ENCODE results near the gene ZNF410. TPM values are rescaled to one million over a fixed set of nuclear protein-coding genes. Genes with fewer than 3 reads are reported as not detected.
A peak's percentile ranks its signal among the peaks of the same experiment; 100 is the strongest.

The ZNF410 gene
- total and polyA plus RNA-seq, 10 donors, result 28.0 to 52.7 (median 46.0) TPM

GRCh38 chr14:73887318-73887616 is 608 bp downstream of the ZNF410 start:
- TF ChIP-seq CTCF (IDR thresholded peaks at IDR 0.05 in 8 of 11, conservative IDR thresholded peaks at IDR 0.05 in 3 of 11) (no peak), POLR2A (IDR thresholded peaks at IDR 0.05) (no peak), POLR2AphosphoS5 (IDR thresholded peaks at IDR 0.05) (no peak)
- 1 to 2% (median 1%) methylated on average over 7 of the region's 7 CpGs for WGBS, 5 donors
- intact Hi-C loops (cut with DNase I; ENCODE audit: low total_unique reads), result no loop called here
- peaks cover 0 to 16% (median 3%) of the 10 kb centered on the region in 6 donors for H3K36me3 ChIP-seq
- peak overlapping the region; percentile 88 to 97 (median 96) for H3K27ac ChIP-seq
- H3K9me3 ChIP-seq, result no peaks in the 10 kb centered on the region
- H3K4me1 ChIP-seq, result peaks cover 16 to 70% (median 48%) of the 10 kb centered on the region in 6 donors
- no peaks in the 10 kb centered on the region for H3K27me3 ChIP-seq (replicated peaks in 1 of 7)
- no peak for DNase-seq
- peak overlapping the region; percentile 62 to 92 (median 82) for H3K4me3 ChIP-seq

DNA sequence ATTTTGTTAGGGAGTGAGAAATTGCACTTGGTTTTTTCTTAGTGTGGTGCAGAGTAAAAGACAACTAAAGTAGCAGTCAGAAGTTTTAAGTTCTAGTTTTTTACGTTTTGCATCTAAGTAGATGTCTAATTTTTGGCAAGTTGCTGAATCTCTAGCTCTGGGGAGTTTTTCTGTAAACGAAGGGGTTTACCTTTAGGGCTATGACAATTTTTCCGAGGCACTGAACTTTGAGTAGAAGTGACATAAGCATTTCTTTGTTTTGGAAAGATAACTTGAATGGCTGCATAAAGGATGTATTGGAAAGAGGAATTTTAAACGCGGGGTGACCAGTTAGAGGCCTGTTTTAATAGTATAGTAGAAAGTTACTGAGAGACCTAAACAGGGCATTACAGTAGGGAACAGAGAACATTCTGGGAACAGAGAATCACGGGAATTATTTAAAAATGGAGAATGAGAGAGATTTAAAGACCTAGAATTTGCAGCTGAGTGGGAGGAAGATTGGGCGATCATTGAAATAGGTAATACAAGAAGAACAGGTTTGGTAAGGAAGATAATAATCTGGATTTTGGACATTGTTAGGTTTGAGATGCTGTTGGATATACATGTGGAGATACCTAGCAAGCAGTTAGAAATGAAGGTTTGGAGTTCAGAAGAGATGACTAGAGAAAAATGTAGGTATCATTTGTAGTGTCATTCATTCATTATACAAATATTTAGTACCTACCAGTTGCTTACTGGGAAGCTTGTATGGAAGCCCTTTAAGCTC is 1.2 kb downstream of the ZNF410 start:
- H3K9me3 ChIP-seq, result no peaks in the 10 kb centered on the region
- no peak for DNase-seq
- TF ChIP-seq POLR2A (IDR thresholded peaks at IDR 0.05) (no peak), POLR2AphosphoS5 (IDR thresholded peaks at IDR 0.05) (no peak), CTCF (IDR thresholded peaks at IDR 0.05 in 8 of 11, conservative IDR thresholded peaks at IDR 0.05 in 3 of 11) (no peak)
- H3K27ac ChIP-seq, result peak overlapping the region; percentile 88 to 97 (median 96)
- H3K4me3 ChIP-seq, result peak overlapping the region; percentile 62 to 92 (median 82)
- no peaks in the 10 kb centered on the region for H3K27me3 ChIP-seq (replicated peaks in 1 of 7)
- peaks cover 16 to 70% (median 48%) of the 10 kb centered on the region in 6 donors for H3K4me1 ChIP-seq
- WGBS, 5 donors, result 34 to 45% (median 35%) methylated on average over 7 of the region's 7 CpGs
- intact Hi-C loops (cut with DNase I; ENCODE audit: low total_unique reads), result no loop called here
- peaks cover 0 to 22% (median 5%) of the 10 kb centered on the region in 6 donors for H3K36me3 ChIP-seq

DNA sequence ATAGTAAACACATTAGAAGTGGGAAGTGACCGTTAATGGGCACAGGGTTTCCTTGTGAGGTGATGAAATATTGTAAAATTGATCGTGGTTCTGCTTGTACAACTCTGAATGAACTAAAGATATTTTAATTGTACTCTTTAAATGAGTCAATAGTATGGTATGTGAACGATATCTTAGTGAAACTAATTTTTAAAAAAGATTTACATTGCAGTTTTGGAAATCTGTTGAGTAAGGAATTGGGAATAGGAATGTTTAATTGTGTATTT is 1.7 kb downstream of the ZNF410 start:
- no peak for DNase-seq
- TF ChIP-seq POLR2A (IDR thresholded peaks at IDR 0.05) (no peak), CTCF (IDR thresholded peaks at IDR 0.05 in 8 of 11, conservative IDR thresholded peaks at IDR 0.05 in 3 of 11) (no peak), POLR2AphosphoS5 (IDR thresholded peaks at IDR 0.05) (no peak)
- Histone ChIP-seq H3K36me3 (peaks cover 0 to 27% (median 10%) of the 10 kb centered on the region in 6 donors), H3K9me3 (no peaks in the 10 kb centered on the region), H3K4me1 (peaks cover 16 to 70% (median 48%) of the 10 kb centered on the region in 6 donors), H3K4me3 (peak overlapping the region in 3 of 8 donors; percentile 70 to 87 (median 79)), H3K27ac (peak overlapping the region in 5 of 8 donors; percentile 95 to 97 (median 96)), H3K27me3 (replicated peaks in 1 of 7) (no peaks in the 10 kb centered on the region)
- intact Hi-C loops (cut with DNase I; ENCODE audit: low total_unique reads), result no loop called here
- WGBS, 5 donors, result 25 to 54% (median 27%) methylated on average over 3 of the region's 3 CpGs

DNA sequence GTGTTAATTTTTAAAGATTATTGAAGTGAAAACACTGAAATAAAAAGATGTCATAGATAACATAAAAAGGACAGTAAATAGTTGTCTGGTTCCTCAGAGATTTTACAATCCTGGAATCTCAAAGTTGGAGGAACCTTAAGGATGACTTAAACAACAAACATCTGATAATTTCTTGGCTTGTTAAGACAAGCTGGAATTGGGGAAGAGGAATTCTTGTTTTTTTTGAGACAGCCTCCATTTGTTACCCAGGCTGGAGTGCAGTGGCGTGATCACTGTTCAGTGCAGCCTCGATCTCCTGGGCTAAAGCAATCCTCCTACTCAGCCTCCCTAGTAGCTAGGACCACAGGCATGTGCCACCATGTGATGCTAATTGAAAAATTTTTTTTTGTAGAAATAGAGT is 2.3 kb downstream of the ZNF410 start:
- Histone ChIP-seq H3K36me3 (peaks cover 0 to 33% (median 14%) of the 10 kb centered on the region in 6 donors), H3K4me3 (no peak overlapping the region), H3K9me3 (no peaks in the 10 kb centered on the region), H3K4me1 (peaks cover 16 to 70% (median 48%) of the 10 kb centered on the region in 6 donors), H3K27ac (no peak overlapping the region), H3K27me3 (replicated peaks in 1 of 7) (no peaks in the 10 kb centered on the region)
- no peak for TF ChIP-seq POLR2AphosphoS5 (IDR thresholded peaks at IDR 0.05)
- TF ChIP-seq POLR2A (IDR thresholded peaks at IDR 0.05), result no peak
- TF ChIP-seq CTCF (IDR thresholded peaks at IDR 0.05 in 8 of 11, conservative IDR thresholded peaks at IDR 0.05 in 3 of 11), result no peak
- intact Hi-C loops (cut with DNase I; ENCODE audit: low total_unique reads), result no loop called here
- 74 to 98% (median 92%) methylated on average over 2 of the region's 2 CpGs for WGBS, 5 donors
- no peak for DNase-seq
